TTC549 (cell line): ENCODE results near the gene AHCYL2.
A peak's percentile ranks its signal among the peaks of the same experiment; 100 is the strongest.
"Not testable (repeated sequence)": the region's sequence is repeated elsewhere in the genome, so short reads cannot be mapped to it uniquely, and the experiment has no call there.

ENCODE experiments used
- FAIRE-seq: peaks from 2 replicates; lab custom pipeline; 2012; peaks lifted over from hg19 to GRCh38; lab: Jason Lieb, UNC

AHCYL2 gene

GRCh38 chr7:129354428-129355157 is 129.8 kb downstream of the AHCYL2 start:
- no peak for FAIRE-seq

GRCh38 chr7:129356176-129356575 is 131.3 kb downstream of the AHCYL2 start:
- FAIRE-seq = no peak

- no peak for FAIRE-seq
Observed at GRCh38 chr7:129359176-129359575, 134.3 kb downstream of the AHCYL2 start.

- FAIRE-seq = no peak
Observed at GRCh38 chr7:129359638-129360037, 134.8 kb downstream of the AHCYL2 start.

GRCh38 chr7:129361771-129362170 is 136.9 kb downstream of the AHCYL2 start:
- FAIRE-seq = no peak

GRCh38 chr7:129362496-129362895 is 137.7 kb downstream of the AHCYL2 start:
- FAIRE-seq = no peak

GRCh38 chr7:129367349-129367699 is 142.5 kb downstream of the AHCYL2 start:
- FAIRE-seq = no peak

- FAIRE-seq = peak; percentile 23
Observed at GRCh38 chr7:129367700-129368388, 143.0 kb downstream of the AHCYL2 start.

GRCh38 chr7:129368389-129368986 is 143.7 kb downstream of the AHCYL2 start:
- FAIRE-seq = no peak

- not testable (repeated sequence) for FAIRE-seq
Observed at GRCh38 chr7:129369447-129369846, 144.6 kb downstream of the AHCYL2 start.

GRCh38 chr7:129370812-129371211 is 146.0 kb downstream of the AHCYL2 start:
- FAIRE-seq = no peak

- FAIRE-seq = no peak
Observed at GRCh38 chr7:129371487-129371886, 146.7 kb downstream of the AHCYL2 start.

- FAIRE-seq = no peak
Observed at GRCh38 chr7:129373651-129374428, 149.0 kb downstream of the AHCYL2 start.

- no peak for FAIRE-seq
Observed at GRCh38 chr7:129375141-129375938, 150.5 kb downstream of the AHCYL2 start.

GRCh38 chr7:129376076-129376777 is 151.4 kb downstream of the AHCYL2 start:
- no peak for FAIRE-seq

- no peak for FAIRE-seq
Observed at GRCh38 chr7:129376778-129377700, 152.2 kb downstream of the AHCYL2 start.

GRCh38 chr7:129381710-129382484 is 157.1 kb downstream of the AHCYL2 start:
- no peak for FAIRE-seq

- no peak for FAIRE-seq
Observed at GRCh38 chr7:129383542-129384132, 158.8 kb downstream of the AHCYL2 start.

- no peak for FAIRE-seq
Observed at GRCh38 chr7:129385116-129385515, 160.3 kb downstream of the AHCYL2 start.
